Hematopoietic multipotent progenitor cell (in vitro differentiated cells): ENCODE results near the gene COL9A3. TPM values are rescaled to one million over a fixed set of nuclear protein-coding genes. Genes with fewer than 3 reads are reported as not detected.

ENCODE experiments used
- DNase-seq, 3 donors: peaks; one replicate each; pipeline ENCODE4 v3.0.0-alpha.2; 2011 to 2015; ENCODE audit warnings: low read depth in 2 of 3, low spot score in 2 of 3
- total RNA-seq: library from RNA; depleted of rRNA; stranded (reverse); fragments of >200 nt; gene quantifications from one replicate; pipeline ENCODE4 v1.2.3, GENCODE V29; 2012

Gene COL9A3
- total RNA-seq, 1 donor: 0.27 TPM

DNA sequence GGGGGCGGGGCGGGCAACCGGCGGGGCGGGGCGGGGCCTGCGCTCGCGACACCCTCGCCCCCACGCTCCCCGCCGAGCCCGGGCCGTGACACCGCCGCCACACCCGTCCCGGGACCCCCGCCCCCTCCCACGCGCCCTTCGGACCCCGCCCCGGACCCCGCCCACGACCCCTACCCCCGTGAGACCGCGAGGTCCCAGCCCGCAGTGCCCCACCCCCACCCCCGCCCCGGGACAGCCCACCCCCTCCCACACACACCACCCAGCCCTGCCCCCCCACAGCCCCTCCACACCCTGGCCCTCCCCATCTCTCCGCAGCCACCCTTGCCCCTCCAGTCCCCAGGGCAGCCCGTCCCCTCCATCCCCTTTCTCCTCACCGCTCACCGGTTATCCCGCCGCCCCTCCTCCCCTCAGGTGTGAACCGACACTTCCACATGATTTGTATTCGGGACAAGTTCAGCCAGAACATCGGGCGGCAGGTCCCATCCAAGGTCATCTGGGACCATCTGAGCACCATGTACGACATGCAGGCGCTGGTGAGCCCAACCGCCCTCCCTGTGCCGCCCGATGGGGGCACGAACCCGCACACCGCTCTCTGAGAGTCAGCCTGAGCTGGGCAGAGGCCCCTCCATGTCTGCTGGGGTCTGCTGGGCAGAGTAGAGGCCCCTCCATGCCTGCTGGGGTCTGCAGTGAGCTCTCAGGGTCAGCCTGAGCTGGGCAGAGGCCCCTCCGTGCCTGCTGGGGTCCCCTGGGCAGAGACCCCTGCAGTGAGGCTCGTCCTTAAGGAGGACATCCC is 20.0 kb upstream of the COL9A3 start:
- DNase-seq: no peak

DNA sequence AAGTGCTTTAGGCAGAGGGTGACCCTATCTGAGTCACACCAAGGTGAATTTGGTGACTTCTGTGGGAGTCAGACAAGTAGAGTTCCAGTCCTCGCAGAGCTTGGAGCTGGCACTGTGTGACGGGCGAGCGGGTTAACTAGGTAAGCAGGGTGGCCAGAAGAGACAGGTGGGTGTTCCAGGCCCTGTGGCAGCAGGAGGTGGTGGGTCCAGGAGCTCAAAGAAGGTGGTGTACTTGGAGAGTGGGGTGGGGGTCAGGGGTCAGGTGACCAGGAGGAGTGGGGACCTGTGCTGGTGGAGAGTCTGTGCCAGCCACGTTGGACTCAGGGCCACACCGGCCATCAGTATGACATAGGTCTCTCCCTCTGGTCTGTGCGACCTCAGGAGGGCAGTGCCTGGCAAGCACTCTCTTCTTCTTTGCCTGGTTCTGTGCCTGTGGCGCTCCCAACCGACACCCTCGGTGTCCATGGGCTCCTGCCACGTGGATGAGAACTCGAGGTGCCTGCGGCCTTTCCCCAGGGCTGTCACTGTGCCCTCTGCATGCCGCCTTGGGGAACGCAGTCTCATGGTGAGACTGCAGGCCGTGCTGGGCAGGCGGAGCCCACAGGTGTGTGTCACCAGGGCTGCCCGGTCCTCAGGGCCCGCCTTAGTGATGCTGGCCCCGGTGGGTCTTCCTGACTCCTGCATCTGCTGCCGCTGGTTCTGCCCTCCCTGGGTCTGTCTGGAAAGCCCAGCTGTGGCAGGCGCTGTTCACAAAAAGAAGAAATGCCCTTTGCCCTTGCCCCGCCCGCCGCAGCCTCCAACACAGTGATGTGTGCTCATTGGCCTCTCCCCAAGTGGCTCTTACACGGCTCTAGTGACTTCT is 18.9 kb upstream of the COL9A3 start:
- no peak for DNase-seq

DNA sequence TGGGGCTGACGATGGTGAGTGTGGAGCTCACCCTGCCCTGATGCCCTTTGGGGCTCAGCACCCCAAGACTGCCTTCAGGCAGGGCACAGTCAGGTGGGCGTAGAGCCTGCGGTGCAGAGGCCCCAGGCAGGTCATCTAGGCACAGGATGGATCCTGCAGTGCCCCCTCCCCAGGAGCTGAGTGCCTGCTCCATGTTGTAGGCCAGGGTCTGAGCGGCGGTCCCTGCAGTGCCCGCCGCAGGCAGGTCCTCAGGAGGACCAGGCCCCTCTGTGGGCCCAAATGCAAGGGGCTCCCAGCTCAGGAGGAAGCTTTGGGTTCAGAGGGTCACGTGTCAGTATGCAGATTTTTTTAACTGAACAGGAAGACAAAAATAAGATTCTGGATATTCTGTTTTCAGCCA is 17.8 kb upstream of the COL9A3 start:
- DNase-seq: no peak

DNA sequence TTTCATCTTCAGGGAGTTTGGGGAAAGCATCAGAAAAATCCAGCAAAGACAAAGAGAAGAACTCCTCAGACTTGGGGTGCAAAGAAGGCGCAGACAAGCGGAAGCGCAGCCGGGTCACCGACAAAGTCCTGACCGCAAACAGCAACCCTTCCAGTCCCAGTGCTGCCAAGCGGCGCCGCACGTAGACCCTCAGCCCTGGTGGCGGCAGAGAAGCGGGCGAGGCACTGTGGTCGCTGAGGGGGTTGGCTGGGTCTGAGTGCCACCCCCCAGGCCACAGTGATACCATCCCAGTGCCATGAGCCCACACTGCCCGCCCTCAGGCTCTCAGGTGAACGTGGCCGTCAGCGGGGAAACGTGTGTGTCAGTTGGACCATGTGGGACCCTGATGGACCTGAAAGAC is 17.4 kb upstream of the COL9A3 start:
- no peak for DNase-seq

DNA sequence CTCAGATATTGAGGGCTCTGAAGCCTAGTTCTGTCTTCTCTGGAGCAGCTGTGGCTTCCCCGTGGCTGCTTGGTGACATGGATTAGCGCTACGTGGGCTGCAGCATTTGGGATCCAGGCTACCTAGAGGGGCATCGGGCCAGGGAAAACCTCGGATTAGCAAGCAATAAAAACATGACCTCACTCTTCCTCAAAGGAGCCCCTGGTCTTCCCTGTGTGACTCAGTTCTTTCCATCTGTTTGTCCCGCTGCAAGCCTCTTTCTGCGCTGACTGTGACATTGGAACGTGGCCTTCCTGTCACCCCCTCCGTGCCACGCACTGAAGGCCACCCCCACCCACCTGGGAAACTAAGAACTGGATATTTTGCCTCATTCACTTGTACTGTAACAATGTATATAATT is 17.0 kb upstream of the COL9A3 start:
- DNase-seq: no peak

DNA sequence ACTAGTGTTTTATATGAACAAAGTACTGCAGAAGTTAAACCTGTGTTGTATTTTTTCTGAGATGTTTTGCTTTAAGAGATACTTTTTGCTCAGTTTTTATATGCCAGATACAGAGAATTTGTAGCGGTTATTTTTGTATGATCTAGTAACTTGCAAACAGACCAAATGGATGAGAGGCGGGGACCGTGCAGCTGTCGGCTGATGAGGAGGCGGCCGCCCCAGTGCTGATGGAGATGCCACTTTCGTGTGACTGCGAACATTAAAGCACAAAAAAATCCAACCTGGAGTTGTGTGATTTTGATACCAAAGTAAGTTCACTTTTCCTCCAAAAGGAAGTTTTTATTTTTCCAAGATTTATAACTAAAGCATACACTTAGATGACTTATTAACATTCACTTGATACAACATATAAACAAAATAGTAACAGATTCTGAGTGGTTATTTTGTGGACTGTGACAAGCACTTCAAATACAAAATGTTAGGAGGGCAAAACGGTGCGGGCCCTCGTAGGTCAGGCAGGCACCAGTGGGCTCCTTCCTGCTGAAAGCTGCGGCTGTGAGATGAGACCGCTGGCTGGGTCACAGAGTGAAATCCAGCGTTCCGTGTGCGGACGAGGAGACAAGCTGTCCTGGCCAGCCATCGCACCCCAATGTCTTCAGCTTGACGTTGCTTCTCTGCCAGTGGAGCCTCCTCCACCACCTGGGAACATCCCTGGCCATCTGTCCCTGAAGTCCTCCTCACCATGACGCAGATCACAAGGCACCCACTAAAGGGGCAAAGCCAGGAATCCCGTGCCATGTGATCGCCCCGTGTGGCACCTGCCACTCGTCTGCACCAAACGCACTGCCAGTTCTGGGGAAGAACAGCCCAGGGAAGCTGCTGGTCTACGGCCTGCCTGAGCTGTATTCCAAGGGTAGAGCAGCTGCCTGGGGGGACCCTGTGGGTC is 16.3 kb upstream of the COL9A3 start:
- no peak for DNase-seq

DNA sequence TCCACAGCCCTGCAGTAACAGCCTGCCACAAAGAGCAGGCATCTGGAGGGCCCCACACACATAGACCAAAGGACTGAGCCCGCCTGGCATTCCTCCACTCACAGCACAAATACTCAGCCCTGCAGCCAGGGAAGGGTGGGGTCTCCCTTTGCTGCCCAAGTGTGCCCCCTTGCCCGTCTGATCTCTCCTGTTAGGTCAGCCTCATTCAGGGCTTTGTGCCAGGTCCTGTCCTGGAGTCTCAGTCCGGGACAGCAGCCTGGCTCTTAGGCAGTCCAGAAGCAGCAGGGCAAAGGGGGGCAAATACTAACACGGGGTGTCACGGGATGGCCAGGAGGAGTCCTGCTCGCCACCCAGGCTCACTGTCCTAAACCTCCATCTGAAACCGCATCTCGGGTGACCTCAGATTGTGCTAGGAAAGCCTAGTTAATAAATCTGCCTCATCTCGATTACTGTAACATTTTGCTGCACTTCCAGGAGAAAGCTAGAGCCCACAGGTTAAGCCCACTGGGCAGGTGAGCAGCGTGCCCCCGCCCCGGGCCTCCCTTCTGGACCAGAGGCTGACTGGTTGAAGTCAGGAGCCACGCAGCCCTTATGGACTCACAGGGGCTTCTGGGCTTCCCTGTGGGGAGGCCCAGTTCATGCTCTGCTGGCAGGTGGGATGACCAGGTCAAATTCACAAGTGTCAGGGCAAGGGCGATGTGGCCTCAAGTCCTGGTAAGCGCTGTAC is 15.4 kb upstream of the COL9A3 start:
- no peak for DNase-seq

DNA sequence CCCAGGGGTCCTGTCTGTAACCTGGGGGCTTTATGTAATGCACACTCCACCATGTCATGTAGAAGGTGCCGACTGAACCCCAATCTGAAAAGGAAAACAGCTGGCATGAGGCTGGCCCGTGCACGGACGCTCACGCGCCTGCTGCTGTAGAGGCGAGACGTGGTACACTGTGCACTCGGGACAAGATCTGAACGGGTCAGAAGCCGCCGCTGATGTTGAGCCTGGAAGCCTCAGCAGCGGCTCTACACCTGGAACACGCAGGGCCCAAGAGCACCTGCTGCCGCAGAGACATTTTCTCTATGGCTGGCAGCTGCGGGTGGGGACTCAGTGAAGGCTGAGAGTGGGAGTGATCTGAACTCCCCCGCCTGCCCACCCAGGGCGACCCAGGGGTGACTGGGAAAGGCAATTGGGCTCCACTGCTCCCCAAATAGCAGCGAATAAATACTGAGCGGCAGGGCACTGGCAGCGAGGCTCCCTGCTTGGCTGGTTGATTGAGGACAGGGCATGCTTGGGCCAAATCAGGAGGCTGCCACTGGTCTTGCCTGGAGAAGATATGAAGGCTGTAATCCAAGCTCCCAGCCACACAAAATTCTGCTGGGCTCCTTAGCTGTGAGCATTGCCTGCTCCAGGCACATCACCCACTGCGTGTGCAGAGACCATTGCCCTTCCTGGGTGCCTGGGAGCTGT is 14.7 kb upstream of the COL9A3 start:
- no peak for DNase-seq

DNA sequence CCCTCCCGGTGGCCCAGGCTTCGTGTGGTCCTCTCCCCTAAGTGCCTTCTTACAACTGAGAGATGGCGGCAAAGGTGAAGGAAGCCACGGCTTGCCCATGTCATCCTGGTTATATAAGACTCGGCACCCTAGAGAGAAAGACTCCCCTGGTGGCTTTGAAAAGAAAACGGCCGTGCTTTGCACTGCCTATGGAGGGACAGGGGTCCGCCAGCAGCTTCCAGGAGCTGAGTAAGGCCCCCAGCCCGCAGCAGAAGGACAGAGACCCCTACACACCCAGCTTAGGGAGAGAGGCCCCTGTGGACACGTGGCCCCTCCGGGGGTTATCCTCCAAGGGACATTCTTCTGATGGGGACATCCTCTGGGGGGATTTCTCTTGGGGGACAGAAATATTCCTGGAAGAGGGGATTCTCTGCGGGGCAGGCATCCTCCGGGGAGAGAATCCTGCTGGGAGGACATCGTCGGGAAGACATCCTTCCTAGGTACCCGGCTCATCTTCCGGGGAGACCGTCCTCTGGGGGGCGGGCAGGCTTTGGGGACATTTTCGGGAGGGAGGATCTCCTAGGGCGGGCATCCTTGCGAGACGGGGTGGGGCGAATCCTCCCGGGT is 12.7 kb upstream of the COL9A3 start:
- peak in 1 of 3 donors; percentile 70 for DNase-seq

DNA sequence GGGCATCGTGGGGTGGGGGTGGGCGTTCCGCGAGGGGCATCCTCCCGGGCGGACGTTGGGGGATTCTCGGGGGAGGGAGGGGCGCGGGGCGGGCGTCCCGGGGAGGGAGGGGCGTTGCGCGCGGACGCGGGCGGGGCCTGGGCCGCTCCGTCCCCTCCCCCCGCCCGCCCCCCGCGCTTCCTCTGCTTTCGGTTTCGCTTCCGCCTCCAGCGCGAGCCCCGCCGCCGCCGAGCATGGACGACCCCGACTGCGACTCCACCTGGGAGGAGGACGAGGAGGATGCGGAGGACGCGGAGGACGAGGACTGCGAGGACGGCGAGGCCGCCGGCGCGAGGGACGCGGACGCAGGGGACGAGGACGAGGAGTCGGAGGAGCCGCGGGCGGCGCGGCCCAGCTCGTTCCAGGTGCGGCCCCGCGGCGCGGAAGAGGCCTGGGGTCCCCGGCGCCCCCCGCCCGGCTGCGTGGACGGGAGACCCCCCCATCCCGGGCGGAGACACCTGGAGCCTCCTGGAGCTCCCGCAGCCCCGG is 12.2 kb upstream of the COL9A3 start, which contains the start of gene OGFR:
TSS of gene OGFR (plus strand) at position 209 of the 528 bp plus-strand sequence. CDS start at position 234, 25 bp downstream.
- peak; percentile 60 to 76 (median 75) for DNase-seq

DNA sequence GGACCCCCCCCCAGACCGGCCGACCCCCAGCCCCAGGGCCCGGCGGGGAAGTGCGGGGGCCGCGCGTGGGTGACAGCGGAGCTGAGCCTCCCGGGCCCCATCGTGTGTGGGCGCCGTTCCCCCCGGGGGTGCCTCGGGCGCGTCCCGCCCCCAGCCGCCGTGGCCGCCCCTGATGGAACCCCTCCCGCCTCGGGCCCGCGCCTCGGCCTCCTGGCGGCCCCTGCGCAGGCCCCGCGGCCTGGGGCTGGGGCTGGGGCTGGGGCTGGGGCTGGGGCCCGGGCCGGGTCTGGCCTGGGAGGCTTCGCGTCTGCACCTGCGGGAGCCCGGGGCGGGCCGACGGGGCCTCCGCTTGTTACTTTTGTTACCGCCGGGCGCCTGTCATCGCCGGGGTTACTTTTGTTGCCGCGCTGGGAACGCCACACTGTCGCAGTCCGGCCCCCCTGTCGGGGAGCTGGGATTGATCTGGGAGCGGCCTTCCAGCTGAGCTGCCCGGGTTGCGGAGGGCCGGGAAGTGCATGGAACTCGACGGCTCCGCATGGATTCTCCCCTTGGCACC is 11.6 kb upstream of the COL9A3 start:
- no peak for DNase-seq

DNA sequence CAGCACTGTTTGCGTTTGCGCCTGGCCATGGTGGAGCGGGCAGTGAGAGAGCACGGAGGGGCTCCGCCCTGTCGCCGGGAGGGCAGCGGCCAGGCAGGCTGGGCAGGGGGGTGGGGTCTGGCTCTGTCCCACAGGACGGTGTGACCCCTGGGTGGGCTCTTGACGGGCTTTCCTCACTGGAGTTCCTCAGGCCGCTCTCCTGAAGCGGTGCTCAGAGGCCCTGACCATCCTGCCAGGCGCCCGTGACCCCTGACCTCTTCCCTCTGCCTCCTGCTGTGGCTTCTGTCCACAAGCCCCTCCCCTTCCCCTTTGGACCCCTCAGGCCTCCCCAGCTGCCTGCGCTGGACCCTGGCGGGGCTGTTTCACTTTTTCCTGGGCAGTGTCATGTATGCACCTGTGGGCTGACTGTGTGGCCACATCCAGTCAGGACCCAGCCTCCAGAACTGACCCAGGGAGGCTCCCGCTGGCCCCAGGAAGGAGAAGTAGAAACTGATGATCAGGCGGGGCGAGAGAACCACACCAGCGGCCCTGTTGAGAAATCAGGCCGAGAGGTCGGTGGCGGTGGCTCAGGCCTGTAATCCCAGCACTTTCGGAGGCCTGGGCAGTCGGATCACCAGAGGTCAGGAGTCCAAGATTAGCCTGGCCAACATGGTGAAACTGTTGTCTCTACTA is 11.0 kb upstream of the COL9A3 start:
- no peak for DNase-seq

DNA sequence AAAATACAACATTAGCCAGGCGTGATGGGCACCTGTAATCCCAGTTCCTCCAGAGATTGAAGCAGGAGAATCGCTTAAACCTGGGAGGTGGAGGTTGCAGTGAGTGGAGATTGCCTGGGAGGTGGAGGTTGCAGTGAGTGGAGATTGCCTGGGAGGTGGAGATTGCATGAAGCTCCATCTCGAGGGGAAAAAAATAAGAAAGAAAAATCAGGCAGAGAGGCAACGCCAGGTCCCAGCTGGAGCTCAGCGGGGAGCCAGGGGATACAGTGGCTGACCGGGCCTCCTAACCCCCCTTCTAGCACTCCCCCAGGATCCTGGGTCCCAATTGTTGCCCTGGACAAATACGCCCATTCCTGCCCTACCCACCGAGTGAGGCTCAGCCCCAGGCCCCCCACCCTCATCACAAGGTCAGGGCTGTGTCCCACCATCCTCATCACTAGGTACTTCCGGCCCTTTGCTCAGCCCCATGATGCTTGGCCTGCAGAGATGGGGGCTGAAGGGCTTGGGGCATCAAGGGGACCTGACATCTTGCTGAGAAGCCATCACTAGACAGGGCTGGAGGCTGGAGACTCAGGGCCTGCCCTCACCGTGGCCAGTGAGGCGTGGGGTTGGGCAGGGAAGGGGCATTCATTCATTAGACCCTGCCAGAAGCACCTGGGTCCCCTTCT is 10.3 kb upstream of the COL9A3 start:
- DNase-seq: no peak

DNA sequence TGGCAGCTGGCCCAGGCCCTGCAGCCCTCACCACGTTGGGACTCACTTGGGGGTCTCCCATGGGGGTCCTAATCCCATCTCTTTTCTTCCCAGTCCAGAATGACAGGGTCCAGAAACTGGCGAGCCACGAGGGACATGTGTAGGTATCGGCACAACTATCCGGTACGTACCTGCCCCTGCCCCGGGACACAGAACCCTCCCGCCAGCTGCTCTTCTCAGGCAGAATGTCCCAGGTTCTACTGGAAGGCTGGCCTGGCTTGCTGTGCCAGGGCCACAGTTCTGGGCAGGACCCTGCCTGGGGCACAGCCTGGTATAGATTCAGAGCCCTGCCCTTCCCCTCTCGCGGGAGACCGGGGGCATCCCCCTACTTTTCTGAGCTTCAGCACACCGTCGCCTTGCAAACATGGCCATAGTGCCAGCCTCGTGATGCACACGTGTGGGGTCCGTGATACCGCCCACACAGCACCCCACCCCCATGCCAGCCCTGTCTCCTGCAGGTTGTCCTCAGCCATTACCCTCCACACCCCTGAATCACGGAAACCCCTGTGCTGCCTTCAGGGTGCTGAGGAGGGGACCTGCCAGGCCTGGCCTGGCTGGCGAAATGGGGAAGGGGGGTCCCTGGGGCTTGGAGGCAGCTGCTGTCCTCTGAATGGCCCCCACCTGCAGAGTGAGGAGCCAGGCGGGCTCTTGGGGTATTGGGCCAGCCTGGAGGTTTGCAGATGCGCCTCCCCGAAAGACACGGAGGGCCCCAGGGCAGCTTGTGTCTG is 9.2 kb upstream of the COL9A3 start:
- no peak for DNase-seq

DNA sequence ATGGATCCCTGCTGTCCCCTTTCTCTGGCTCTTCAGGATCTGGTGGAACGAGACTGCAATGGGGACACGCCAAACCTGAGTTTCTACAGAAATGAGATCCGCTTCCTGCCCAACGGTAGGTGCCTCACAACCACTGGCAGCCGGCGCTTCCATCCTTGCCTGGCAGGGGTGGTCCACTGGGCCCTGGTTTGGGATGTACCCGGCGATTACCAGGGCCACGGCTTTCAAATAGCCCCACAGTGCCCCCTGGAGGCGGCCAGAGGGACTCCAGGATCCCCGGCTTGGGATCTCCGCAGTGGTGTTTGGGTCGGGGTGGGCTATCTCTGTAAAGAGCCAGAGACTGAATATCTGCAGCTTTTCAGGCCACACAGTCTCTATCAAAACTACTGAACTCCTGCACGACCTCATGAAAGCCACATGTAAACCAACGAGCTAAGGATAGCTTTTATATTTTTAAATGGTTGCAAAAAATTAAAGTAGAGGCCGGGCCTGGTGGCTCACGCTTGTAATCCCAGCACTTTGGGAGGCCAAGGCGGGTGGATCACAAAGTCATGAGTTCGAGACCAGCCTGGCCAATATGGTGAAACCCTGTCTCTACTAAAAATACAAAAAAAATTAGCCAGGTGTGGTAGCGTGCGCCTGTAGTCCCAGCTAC is 8.5 kb upstream of the COL9A3 start:
- DNase-seq: peak; percentile 54 to 71 (median 59)
